SJSA1 (cell line): ENCODE results near the gene C20orf96. TPM values are rescaled to one million over a fixed set of nuclear protein-coding genes. Genes with fewer than 3 reads are reported as not detected.

Experiments
- DNase-seq, 2 experiments: peaks; one replicate each; pipeline ENCODE4 v3.0.0-alpha.2; 2015 to 2020; ENCODE audit warnings: low spot score in 2 of 2, low read depth in 1 of 2
- H3K27ac ChIP-seq: fragments of 250-450 bp; sonication (Bioruptor Pico); 2 replicates; pipeline ENCODE4 v1.5.1; 2020; ENCODE audit warnings: mild to moderate bottlenecking, moderate library complexity
- H3K27me3 ChIP-seq: fragments of 250-450 bp; sonication (Bioruptor Pico); replicated peaks from 2 replicates; pipeline ENCODE4 v1.5.1; 2020; ENCODE audit warnings: mild to moderate bottlenecking, moderate library complexity
- H3K36me3 ChIP-seq: fragments of 250-450 bp; sonication (Bioruptor Pico); 2 replicates; pipeline ENCODE4 v1.5.1; 2020; ENCODE audit warnings: mild to moderate bottlenecking
- H3K4me1 ChIP-seq: fragments of 250-450 bp; sonication (Bioruptor Pico); replicated peaks from 2 replicates; pipeline ENCODE4 v1.6.1; 2021; ENCODE audit warnings: mild to moderate bottlenecking
- H3K4me3 ChIP-seq: fragments of 250-450 bp; sonication (Bioruptor Pico); 2 replicates; pipeline ENCODE4 v1.5.1; 2020; ENCODE audit warnings: mild to moderate bottlenecking
- H3K9me3 ChIP-seq: fragments of 250-450 bp; sonication (Bioruptor Pico); replicated peaks from 2 replicates; pipeline ENCODE4 v1.5.1; 2020; ENCODE audit warnings: mild to moderate bottlenecking
- total RNA-seq: library from RNA; depleted of rRNA; stranded (reverse); fragments of >200 nt; shearing (Covaris generic); gene quantifications from 2 replicates; pipeline ENCODE4 v1.2.3, GENCODE V29; 2014

Gene C20orf96
- total RNA-seq, 1 experiment from 2014 or later: 0.58 TPM

- peaks cover 19% of the 10 kb centered on the region for H3K4me1 ChIP-seq
- H3K4me3 ChIP-seq: no peak overlapping the region
- no peaks in the 10 kb centered on the region for H3K27me3 ChIP-seq
- no peak overlapping the region for H3K27ac ChIP-seq
- H3K9me3 ChIP-seq: no peaks in the 10 kb centered on the region
- DNase-seq: no peak
- H3K36me3 ChIP-seq: peaks cover 4% of the 10 kb centered on the region
Observed at GRCh38 chr20:305745-306144, 15.2 kb upstream of the C20orf96 start.

- peaks cover 3% of the 10 kb centered on the region; the same call in 1 of the 2 replicates for H3K9me3 ChIP-seq
- peaks cover 23% of the 10 kb centered on the region for H3K4me1 ChIP-seq
- no peak overlapping the region for H3K4me3 ChIP-seq
- H3K27me3 ChIP-seq: no peaks in the 10 kb centered on the region
- DNase-seq: no peak
- H3K27ac ChIP-seq: no peak overlapping the region
- H3K36me3 ChIP-seq: peaks cover 36% of the 10 kb centered on the region
Observed at GRCh38 chr20:301886-302848, 11.6 kb upstream of the C20orf96 start.

GRCh38 chr20:300345-300990, 9.9 kb upstream of the C20orf96 start:
- H3K36me3 ChIP-seq: peaks cover 36% of the 10 kb centered on the region
- peaks cover 31% of the 10 kb centered on the region for H3K4me1 ChIP-seq
- H3K27ac ChIP-seq: no peak overlapping the region
- no peak overlapping the region for H3K4me3 ChIP-seq
- H3K9me3 ChIP-seq: peaks cover 3% of the 10 kb centered on the region; the same call in 1 of the 2 replicates
- no peaks in the 10 kb centered on the region for H3K27me3 ChIP-seq
- no peak for DNase-seq

- DNase-seq: no peak
- Histone ChIP-seq H3K27ac (no peak overlapping the region), H3K27me3 (no peaks in the 10 kb centered on the region)
Observed at GRCh38 chr20:298776-299391, 8.3 kb upstream of the C20orf96 start.

GRCh38 chr20:297925-298775, 7.6 kb upstream of the C20orf96 start:
- Histone ChIP-seq H3K9me3 (peaks cover 3% of the 10 kb centered on the region; the same call in 1 of the 2 replicates), H3K4me3 (peak overlapping the region; percentile 98), H3K27ac (peak overlapping the region; percentile 97), H3K4me1 (peaks cover 31% of the 10 kb centered on the region), H3K27me3 (no peaks in the 10 kb centered on the region), H3K36me3 (peaks cover 36% of the 10 kb centered on the region)
- peak; percentile 72 to 73 for DNase-seq

More at GRCh38 chr20:298776-299391, 8.3 kb upstream of the C20orf96 start:
- Histone ChIP-seq H3K4me1 (peaks cover 31% of the 10 kb centered on the region), H3K36me3 (peaks cover 36% of the 10 kb centered on the region), H3K9me3 (peaks cover 3% of the 10 kb centered on the region; the same call in 1 of the 2 replicates), H3K4me3 (peak overlapping the region; percentile 98)

GRCh38 chr20:297098-297924, 6.8 kb upstream of the C20orf96 start, which contains the start of gene ZCCHC3:
TSS of gene ZCCHC3 (plus strand) at chr20:297570. CDS start at chr20:297587, 17 bp downstream.
- Histone ChIP-seq H3K4me3 (peak within 1 kb of the TSS; percentile 98), H3K27me3 (no peaks in the 10 kb centered on the region), H3K27ac (peak within 1 kb of the TSS; percentile 97), H3K4me1 (peaks cover 33% of the 10 kb centered on the region), H3K9me3 (peaks cover 3% of the 10 kb centered on the region; the same call in 1 of the 2 replicates), H3K36me3 (peaks cover 35% of the 10 kb centered on the region)
- DNase-seq: peak; percentile 84 to 97

GRCh38 chr20:295804-296203, 5.3 kb upstream of the C20orf96 start:
- Histone ChIP-seq H3K36me3 (peaks cover 33% of the 10 kb centered on the region), H3K27ac (no peak overlapping the region), H3K9me3 (peaks cover 3% of the 10 kb centered on the region; the same call in 1 of the 2 replicates), H3K4me1 (peaks cover 43% of the 10 kb centered on the region), H3K4me3 (no peak overlapping the region), H3K27me3 (no peaks in the 10 kb centered on the region)
- DNase-seq: no peak

GRCh38 chr20:294602-295001, 4.1 kb upstream of the C20orf96 start:
- peaks cover 21% of the 10 kb centered on the region for H3K36me3 ChIP-seq
- H3K4me3 ChIP-seq: no peak overlapping the region
- no peak overlapping the region for H3K27ac ChIP-seq
- H3K4me1 ChIP-seq: peaks cover 38% of the 10 kb centered on the region
- H3K27me3 ChIP-seq: no peaks in the 10 kb centered on the region
- no peak for DNase-seq
- H3K9me3 ChIP-seq: peaks cover 3% of the 10 kb centered on the region; the same call in 1 of the 2 replicates

GRCh38 chr20:289693-290083, 862 bp downstream of the C20orf96 start:
- DNase-seq: no peak
- no peaks in the 10 kb centered on the region for H3K36me3 ChIP-seq
- H3K4me1 ChIP-seq: peaks cover 28% of the 10 kb centered on the region
- H3K27me3 ChIP-seq: no peaks in the 10 kb centered on the region
- H3K27ac ChIP-seq: peak overlapping the region; percentile 82; the same call in 1 of the 2 replicates
- H3K4me3 ChIP-seq: peak overlapping the region; percentile 51
- no peaks in the 10 kb centered on the region for H3K9me3 ChIP-seq

GRCh38 chr20:288956-289692, 1.4 kb downstream of the C20orf96 start:
- Histone ChIP-seq H3K4me3 (peak overlapping the region; percentile 51; the same call in 1 of the 2 replicates), H3K27ac (no peak overlapping the region), H3K4me1 (peaks cover 28% of the 10 kb centered on the region), H3K36me3 (no peaks in the 10 kb centered on the region), H3K9me3 (no peaks in the 10 kb centered on the region), H3K27me3 (no peaks in the 10 kb centered on the region)
- no peak for DNase-seq

- H3K4me1 ChIP-seq: peaks cover 18% of the 10 kb centered on the region
- no peak overlapping the region for H3K27ac ChIP-seq
- H3K9me3 ChIP-seq: no peaks in the 10 kb centered on the region
- no peak for DNase-seq
- H3K4me3 ChIP-seq: no peak overlapping the region
- no peaks in the 10 kb centered on the region for H3K36me3 ChIP-seq
- H3K27me3 ChIP-seq: no peaks in the 10 kb centered on the region
Observed at GRCh38 chr20:286508-286907, 4.0 kb downstream of the C20orf96 start.

GRCh38 chr20:284172-284571, 6.4 kb downstream of the C20orf96 start:
- Histone ChIP-seq H3K27me3 (no peaks in the 10 kb centered on the region), H3K36me3 (no peaks in the 10 kb centered on the region), H3K4me1 (no peaks in the 10 kb centered on the region), H3K27ac (no peak overlapping the region), H3K4me3 (no peak overlapping the region), H3K9me3 (no peaks in the 10 kb centered on the region)
- DNase-seq: no peak
